AG04449 (cell line): Measurements from ENCODE around the gene ZNF662.

Experiments used
- CTCF ChIA-PET: fragments of 350-600 bp; formaldehyde crosslinking; extraction: SDS; loops from one replicate; lab custom pipeline; 2021; ENCODE audit warnings: antibody characterized with exemption; lab: Yijun Ruan, JAX
- POLR2A ChIA-PET: fragments of 400-600, 350-600 bp; formaldehyde crosslinking; extraction: SDS; loops from one replicate; lab custom pipeline; 2020; ENCODE audit warnings: antibody characterized with exemption, inconsistent platforms; lab: Yijun Ruan, JAX
- DNase-seq: peaks from one replicate; pipeline ENCODE4 v3.0.0-alpha.2; 2010; ENCODE audit warnings: low read depth, low spot score
- H3K4me3 ChIP-seq: 2 replicates; pipeline ENCODE4 v1.5.1; 2011; ENCODE audit warnings: low read depth, mild to moderate bottlenecking, control low read depth, low read length
- TF ChIP-seq, protein P1 (sequence below): IDR thresholded peaks from one replicate; pipeline ENCODE4 v1.5.1; 2011; ENCODE audit warnings: mild to moderate bottlenecking, moderate library complexity, low read length, control low read depth, inconsistent platforms; ENCODE audit not compliant: insufficient read depth; ENCODE audit errors: missing control alignments

ZNF662 gene

DNA sequence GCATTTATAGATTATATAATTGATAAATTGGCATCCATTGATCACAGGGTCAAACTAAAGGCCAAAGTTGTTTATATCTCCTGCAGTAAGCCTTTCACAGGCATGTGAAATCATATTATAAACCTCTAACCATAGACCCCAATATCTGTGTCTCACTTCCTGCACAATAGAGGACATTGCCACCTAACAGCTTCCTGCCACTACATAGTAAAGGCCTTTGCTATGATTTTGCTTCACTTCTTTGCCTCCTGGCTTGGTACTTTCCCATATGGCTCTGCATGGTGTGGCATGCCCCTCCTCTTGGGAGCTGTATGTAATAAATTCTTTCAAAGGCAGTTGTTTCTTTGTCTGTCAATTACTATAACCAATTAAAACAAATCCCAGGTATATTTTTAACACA is 20.4 kb downstream of the ZNF662 start:
- ChIA-PET POLR2A (no interaction called here), CTCF (no interaction called here)
- TF ChIP-seq, protein P1, sequence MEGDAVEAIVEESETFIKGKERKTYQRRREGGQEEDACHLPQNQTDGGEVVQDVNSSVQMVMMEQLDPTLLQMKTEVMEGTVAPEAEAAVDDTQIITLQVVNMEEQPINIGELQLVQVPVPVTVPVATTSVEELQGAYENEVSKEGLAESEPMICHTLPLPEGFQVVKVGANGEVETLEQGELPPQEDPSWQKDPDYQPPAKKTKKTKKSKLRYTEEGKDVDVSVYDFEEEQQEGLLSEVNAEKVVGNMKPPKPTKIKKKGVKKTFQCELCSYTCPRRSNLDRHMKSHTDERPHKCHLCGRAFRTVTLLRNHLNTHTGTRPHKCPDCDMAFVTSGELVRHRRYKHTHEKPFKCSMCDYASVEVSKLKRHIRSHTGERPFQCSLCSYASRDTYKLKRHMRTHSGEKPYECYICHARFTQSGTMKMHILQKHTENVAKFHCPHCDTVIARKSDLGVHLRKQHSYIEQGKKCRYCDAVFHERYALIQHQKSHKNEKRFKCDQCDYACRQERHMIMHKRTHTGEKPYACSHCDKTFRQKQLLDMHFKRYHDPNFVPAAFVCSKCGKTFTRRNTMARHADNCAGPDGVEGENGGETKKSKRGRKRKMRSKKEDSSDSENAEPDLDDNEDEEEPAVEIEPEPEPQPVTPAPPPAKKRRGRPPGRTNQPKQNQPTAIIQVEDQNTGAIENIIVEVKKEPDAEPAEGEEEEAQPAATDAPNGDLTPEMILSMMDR: no peak

GRCh38 chr3:42934111-42934510 is 28.2 kb downstream of the ZNF662 start:
- ChIA-PET POLR2A (no interaction called here), CTCF (no interaction called here)
- no peak overlapping the region for H3K4me3 ChIP-seq
- TF ChIP-seq, protein P1: no peak
- no peak for DNase-seq

More for the DNA sequence above, 20.4 kb downstream of the ZNF662 start:
- no peak for DNase-seq
- no peak overlapping the region for H3K4me3 ChIP-seq

DNA sequence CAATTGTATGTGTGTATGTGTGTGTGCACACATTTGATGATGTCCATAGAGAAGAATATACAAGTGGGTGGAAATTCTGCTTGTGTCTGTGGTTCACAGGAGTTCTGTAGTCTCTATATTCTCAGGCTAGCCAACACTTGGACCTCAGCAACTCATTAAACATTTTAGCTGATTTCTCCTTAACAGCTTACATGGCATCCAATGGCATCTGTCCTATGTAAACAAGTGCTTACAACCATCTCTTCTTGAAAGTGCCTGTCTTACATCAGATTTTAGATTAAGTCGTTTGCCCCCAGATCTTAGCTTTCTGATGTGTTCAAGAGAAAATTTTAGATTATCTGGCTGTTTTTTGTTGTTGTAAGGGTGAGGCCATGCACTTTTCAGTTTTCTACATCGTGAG is 29.0 kb downstream of the ZNF662 start:
- no peak overlapping the region for H3K4me3 ChIP-seq
- DNase-seq: no peak
- ChIA-PET CTCF (interaction anchor here (0.6 to 1.1 kb wide), 2 partner anchors 28 to 59 kb away, joined by 3 read pairs; partner anchors contain the start of gene CYP8B1), POLR2A (no interaction called here)
- TF ChIP-seq, protein P1: no peak

DNA sequence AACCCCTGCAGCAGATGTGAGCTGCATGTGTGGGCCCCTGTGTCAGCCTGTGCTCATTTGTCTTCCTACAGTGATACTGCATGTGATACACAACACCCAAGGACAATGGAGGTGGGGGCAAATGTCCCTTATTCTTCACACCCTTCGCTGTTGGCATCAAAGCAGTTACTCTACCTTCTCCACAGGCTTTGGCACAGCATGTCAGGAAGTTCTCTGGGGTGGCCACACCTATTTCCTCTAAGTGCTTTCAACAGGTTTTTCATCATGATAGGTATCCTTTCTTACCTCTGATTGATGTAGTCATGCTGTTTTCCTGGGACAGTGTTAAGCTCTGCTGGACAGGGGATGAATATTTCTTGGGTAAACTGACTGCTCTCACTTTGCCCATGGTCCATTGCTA is 29.5 kb downstream of the ZNF662 start:
- CTCF ChIA-PET: interaction anchor here (0.6 to 1.1 kb wide), 2 partner anchors 28 to 60 kb away, joined by 3 read pairs; partner anchors contain the start of gene CYP8B1
- no peak overlapping the region for H3K4me3 ChIP-seq

GRCh38 chr3:42936157-42936981 is 30.4 kb downstream of the ZNF662 start:
- H3K4me3 ChIP-seq: peak overlapping the region; percentile 59
- CTCF ChIA-PET: no interaction called here
- DNase-seq: no peak
- TF ChIP-seq, protein P1: no peak
- POLR2A ChIA-PET: no interaction called here

More for the DNA sequence above, 29.5 kb downstream of the ZNF662 start:
- POLR2A ChIA-PET: no interaction called here
- no peak for DNase-seq
- TF ChIP-seq, protein P1: no peak

GRCh38 chr3:42937334-42937733 is 31.4 kb downstream of the ZNF662 start:
- TF ChIP-seq, protein P1: no peak
- CTCF ChIA-PET: no interaction called here
- POLR2A ChIA-PET: no interaction called here
- no peak for DNase-seq
- no peak overlapping the region for H3K4me3 ChIP-seq
